Ovary (tissue), 9 donors: ENCODE data around the gene CDC37. TPM values are rescaled to one million over a fixed set of nuclear protein-coding genes. Genes with fewer than 3 reads are reported as not detected.

Experiments used
- DNase-seq, 5 donors: peaks; one replicate each; pipeline ENCODE4 v3.0.0-alpha.2; 2019 to 2020
- H3K27ac ChIP-seq, 2 donors: fragments of 200-600 bp; one replicate each; pipeline versions ENCODE4 v1.5.1 to v1.8.0; 2019 to 2022
- H3K27me3 ChIP-seq: fragments of 200-600 bp; one replicate; pipeline ENCODE4 v1.8.0; 2022
- H3K36me3 ChIP-seq: fragments of 200-600 bp; sonication (generic); one replicate; pipeline ENCODE4 v1.5.1; 2019
- H3K4me1 ChIP-seq: one replicate; pipeline ENCODE4 v1.8.1; 2013; ENCODE audit warnings: mild to moderate bottlenecking, moderate library complexity; ENCODE audit not compliant: insufficient read depth
- H3K4me3 ChIP-seq: fragments of 200-600 bp; sonication (generic); one replicate; pipeline ENCODE4 v1.5.1; 2017
- H3K9me3 ChIP-seq, 2 donors: fragments of 200-600 bp in 1 of 2; sonication (generic) in 1 of 2; one replicate each; pipeline versions ENCODE4 v1.5.1 to v1.8.1; 2013 to 2019; ENCODE audit warnings: mild to moderate bottlenecking in 1 of 2, moderate library complexity in 1 of 2
- CTCF ChIP-seq, 3 donors: fragments of 450-650 bp in 2 of 3; fragments of 200-600 bp in 1 of 3; IDR thresholded peaks; one replicate each; pipeline versions ENCODE4 v1.5.1 to v1.8.0; 2016 to 2022; ENCODE audit warnings: antibody characterized with exemption in 3 of 3, mild to moderate bottlenecking in 1 of 3
- EP300 ChIP-seq: sonication (generic); formaldehyde crosslinking; IDR thresholded peaks from one replicate; pipeline ENCODE4 v1.6.1; 2017; ENCODE audit warnings: antibody characterized with exemption
- POLR2A ChIP-seq: fragments of 450-650 bp; IDR thresholded peaks from one replicate; pipeline ENCODE4 v1.6.1; 2017; ENCODE audit warnings: antibody characterized with exemption, mild to moderate bottlenecking, moderate library complexity
- WGBS, 3 donors: extraction: QIAGEN DNeasy Blood & Tissue Kit in 1 of 3; methylation state at CpG; one replicate each; pipeline versions ENCODE4 v1.1.5 to v1.1.7; 2013 to 2017; 5-methylcytosine and 5-hydroxymethylcytosine counted together
- intact Hi-C, 4 donors: fragments of 100-400 bp; cut with DNase I; formaldehyde crosslinking; loops; one replicate each; pipeline versions ENCODE4 v1.11.0 to v1.15.1; 2022 to 2023
- polyA plus RNA-seq, 2 donors: library from polyadenylated mRNA; stranded (reverse); fragments of 200-250 nt in 1 of 2; fragments of 350-450 nt in 1 of 2; fragmentation: Illumina TruSeq in 1 of 2; extraction: RNeasy Lipid Tissue Mini Kit (QIAGEN cat#74804) in 1 of 2; gene quantifications; one replicate each; pipeline ENCODE4 v1.2.3, GENCODE V29; 2013 to 2014
- total RNA-seq, 7 donors: library from RNA; depleted of rRNA in 2 of 7; stranded (reverse); fragments of >200 nt in 2 of 7; fragmentation: NEBNext Ultra II Directional in 3 of 7; extraction: Animal tissue kit (Norgen Biotek cat#: 25700) in 3 of 7; gene quantifications; one replicate each; pipeline versions ENCODE4 v1.1.0 to v1.2.4, GENCODE V29; 2016 to 2023
- donor health status: DM: no; HTN: no; CAD: no; lungs with moderate emphysema.
- donor health status: DM: no; HTN: no; CAD: no.
- donor health status: Bipolar disorder and iron deficiency.
- donor health status: DM: yes; HTN: yes; CAD: no.
- donor health status: DM: no; HTN: no; CAD: no.
- donor health status: DM: yes; HTN: yes; CAD: no.

The CDC37 gene
- total and polyA plus RNA-seq, 9 donors = 81.3 to 180 (median 115) TPM

GRCh38 chr19:10362259-10362658, 41.1 kb downstream of the CDC37 start:
- Histone ChIP-seq H3K27me3 (no peaks in the 10 kb centered on the region), H3K4me1 (no peaks in the 10 kb centered on the region), H3K4me3 (no peak overlapping the region), H3K9me3 (no peaks in the 10 kb centered on the region), H3K27ac (no peak overlapping the region), H3K36me3 (no peaks in the 10 kb centered on the region)
- WGBS, 3 donors = 91 to 92% (median 91%) methylated on average over 13 to 18 of the region's 18 CpGs
- no peak for TF ChIP-seq POLR2A
- TF ChIP-seq EP300 = no peak
- no peak for TF ChIP-seq CTCF (IDR thresholded peaks at IDR 0.05)
- DNase-seq = no peak
- intact Hi-C loops = no loop called here

GRCh38 chr19:10361569-10362011, 41.8 kb downstream of the CDC37 start:
- no peak for DNase-seq
- TF ChIP-seq EP300 (no peak), CTCF (IDR thresholded peaks at IDR 0.05) (no peak), POLR2A (no peak)
- Histone ChIP-seq H3K36me3 (no peaks in the 10 kb centered on the region), H3K27me3 (no peaks in the 10 kb centered on the region), H3K9me3 (no peaks in the 10 kb centered on the region), H3K4me3 (no peak overlapping the region), H3K4me1 (no peaks in the 10 kb centered on the region), H3K27ac (no peak overlapping the region)
- 77 to 79% (median 78%) methylated on average over 16 of the region's 16 CpGs for WGBS, 3 donors
- intact Hi-C loops = no loop called here

- no peak for DNase-seq
- TF ChIP-seq EP300 (no peak), CTCF (IDR thresholded peaks at IDR 0.05) (no peak), POLR2A (no peak)
- no peak overlapping the region for H3K4me3 ChIP-seq
- H3K9me3 ChIP-seq = no peaks in the 10 kb centered on the region
- H3K4me1 ChIP-seq = peaks cover 6% of the 10 kb centered on the region
- 89 to 96% (median 93%) methylated on average over 11 to 12 of the region's 12 CpGs for WGBS, 3 donors
- no peaks in the 10 kb centered on the region for H3K27me3 ChIP-seq
- no peaks in the 10 kb centered on the region for H3K36me3 ChIP-seq
- H3K27ac ChIP-seq = no peak overlapping the region
- intact Hi-C loops = no loop called here
Measured at GRCh38 chr19:10356431-10356830, 46.9 kb downstream of the CDC37 start.

- no peak for TF ChIP-seq CTCF (IDR thresholded peaks at IDR 0.05)
- no peak for TF ChIP-seq EP300
- no peak for TF ChIP-seq POLR2A
- Histone ChIP-seq H3K27me3 (no peaks in the 10 kb centered on the region), H3K4me1 (peaks cover 6% of the 10 kb centered on the region), H3K9me3 (no peaks in the 10 kb centered on the region), H3K27ac (peak overlapping the region in 1 of 2 donors; percentile 62), H3K36me3 (no peaks in the 10 kb centered on the region), H3K4me3 (no peak overlapping the region)
- 74 to 83% (median 75%) methylated on average over 26 to 32 of the region's 32 CpGs for WGBS, 3 donors
- peak; percentile 54 to 86 (median 71) for DNase-seq
- intact Hi-C loops = no loop called here
Measured at GRCh38 chr19:10353793-10354391, 49.5 kb downstream of the CDC37 start.
